ENCODE measurements around the gene LMX1B.

LMX1B gene

DNA sequence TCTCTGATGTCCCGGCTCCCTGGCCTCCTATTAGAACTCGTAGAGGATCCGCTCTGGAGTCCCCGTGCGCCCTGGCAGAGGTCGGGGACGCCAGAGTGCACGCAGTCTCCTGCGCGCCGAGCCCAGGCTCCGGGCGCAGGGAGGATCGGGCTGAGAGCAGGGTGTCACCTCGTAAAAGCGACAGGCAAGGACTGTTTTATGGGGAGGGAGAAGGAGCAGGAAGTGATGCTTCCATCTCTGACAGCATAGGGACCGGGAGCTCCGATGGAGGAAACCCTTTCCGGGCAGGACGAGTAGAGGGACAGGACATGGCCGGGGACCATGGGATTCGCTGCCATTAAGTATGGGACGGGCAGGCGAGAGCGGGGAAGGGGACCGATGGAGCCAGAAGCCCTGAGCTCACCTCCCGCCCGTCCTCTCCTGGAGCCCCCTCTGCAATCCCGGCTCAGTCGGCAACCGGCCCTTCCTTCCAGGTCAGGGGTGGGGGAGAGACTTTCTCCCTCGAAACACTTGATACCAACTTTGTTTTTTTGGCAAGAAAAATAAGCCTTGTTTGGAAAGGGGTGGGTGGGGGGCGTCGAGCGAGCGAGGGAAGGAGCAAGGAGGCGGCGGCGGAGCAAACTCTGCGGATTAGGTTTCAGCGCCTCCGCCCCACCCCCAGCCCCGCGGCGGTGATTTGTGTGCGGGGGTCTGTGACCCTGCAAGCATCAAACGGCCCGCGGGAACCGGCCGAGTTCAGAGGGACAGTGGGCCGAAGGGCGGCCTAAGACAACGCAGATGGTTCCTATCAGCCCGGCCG, 12.6 kb downstream of the LMX1B start:
- Histone ChIP-seq H4K20me1 (ENCODE audit: low read depth, low read length) (no peaks in the 10 kb centered on the region), H3K4me3 (ENCODE audit: insufficient read depth, low read length, poor library complexity, severe bottlenecking) (no peak overlapping the region)

DNA sequence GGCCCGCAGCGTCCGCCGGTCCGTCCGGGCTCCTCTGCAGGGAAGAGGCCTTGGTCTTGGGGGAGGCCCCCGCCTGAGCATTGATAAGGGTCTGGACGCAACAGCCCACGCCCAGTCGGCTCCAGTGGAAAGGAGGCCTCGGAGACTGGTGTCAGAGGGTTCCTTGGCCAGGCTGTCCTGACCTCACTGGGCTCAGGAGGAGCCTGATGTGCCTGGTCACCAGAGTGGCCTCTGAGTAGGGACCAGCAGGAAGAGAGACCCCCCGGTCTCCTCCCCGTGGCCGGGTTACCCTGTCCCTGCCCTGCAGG, 13.2 kb downstream of the LMX1B start:
- no peak overlapping the region for H2AFZ ChIP-seq (ENCODE audit: low read depth, low read length, severe bottlenecking)
- no peaks in the 10 kb centered on the region for H3K36me3 ChIP-seq (ENCODE audit: low read length)
- H3K4me2 ChIP-seq (ENCODE audit: low read depth, low read length, poor library complexity, severe bottlenecking): no peak overlapping the region
- H3K27ac ChIP-seq (ENCODE audit: low read depth, low read length): no peak overlapping the region
- no peak overlapping the region for H3K9ac ChIP-seq (ENCODE audit: low read length)
- H3K79me2 ChIP-seq (ENCODE audit: insufficient read depth, low read length): no peaks in the 10 kb centered on the region
- no peaks in the 10 kb centered on the region for H3K9me3 ChIP-seq (ENCODE audit: insufficient read depth, low read length)
- no peak overlapping the region for H3K4me3 ChIP-seq (ENCODE audit: insufficient read depth, low read length, poor library complexity, severe bottlenecking)
- H3F3A ChIP-seq (ENCODE audit: insufficient read depth): no peaks in the 10 kb centered on the region
- H3K27me3 ChIP-seq (ENCODE audit: low read length): no peaks in the 10 kb centered on the region
- no peaks in the 10 kb centered on the region for H3K9me2 ChIP-seq (replicated peaks; ENCODE audit: insufficient read depth, low read length)
- no peak for TF ChIP-seq EZH2phosphoT487 (conservative IDR thresholded peaks at IDR 0.05; ENCODE audit: low read length)
- TF ChIP-seq, protein P1, sequence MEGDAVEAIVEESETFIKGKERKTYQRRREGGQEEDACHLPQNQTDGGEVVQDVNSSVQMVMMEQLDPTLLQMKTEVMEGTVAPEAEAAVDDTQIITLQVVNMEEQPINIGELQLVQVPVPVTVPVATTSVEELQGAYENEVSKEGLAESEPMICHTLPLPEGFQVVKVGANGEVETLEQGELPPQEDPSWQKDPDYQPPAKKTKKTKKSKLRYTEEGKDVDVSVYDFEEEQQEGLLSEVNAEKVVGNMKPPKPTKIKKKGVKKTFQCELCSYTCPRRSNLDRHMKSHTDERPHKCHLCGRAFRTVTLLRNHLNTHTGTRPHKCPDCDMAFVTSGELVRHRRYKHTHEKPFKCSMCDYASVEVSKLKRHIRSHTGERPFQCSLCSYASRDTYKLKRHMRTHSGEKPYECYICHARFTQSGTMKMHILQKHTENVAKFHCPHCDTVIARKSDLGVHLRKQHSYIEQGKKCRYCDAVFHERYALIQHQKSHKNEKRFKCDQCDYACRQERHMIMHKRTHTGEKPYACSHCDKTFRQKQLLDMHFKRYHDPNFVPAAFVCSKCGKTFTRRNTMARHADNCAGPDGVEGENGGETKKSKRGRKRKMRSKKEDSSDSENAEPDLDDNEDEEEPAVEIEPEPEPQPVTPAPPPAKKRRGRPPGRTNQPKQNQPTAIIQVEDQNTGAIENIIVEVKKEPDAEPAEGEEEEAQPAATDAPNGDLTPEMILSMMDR (IDR thresholded peaks at IDR 0.05; ENCODE audit: insufficient read depth, low read length, poor library complexity, severe bottlenecking): no peak
- H4K20me1 ChIP-seq (ENCODE audit: low read depth, low read length): no peaks in the 10 kb centered on the region

More for the DNA sequence above, 12.6 kb downstream of the LMX1B start:
- Histone ChIP-seq H3F3A (ENCODE audit: insufficient read depth) (no peaks in the 10 kb centered on the region), H3K27ac (ENCODE audit: low read depth, low read length) (no peak overlapping the region), H3K9me2 (replicated peaks; ENCODE audit: insufficient read depth, low read length) (no peaks in the 10 kb centered on the region), H3K9ac (ENCODE audit: low read length) (no peak overlapping the region), H3K4me2 (ENCODE audit: low read depth, low read length, poor library complexity, severe bottlenecking) (no peak overlapping the region), H3K36me3 (ENCODE audit: low read length) (no peaks in the 10 kb centered on the region), H2AFZ (ENCODE audit: low read depth, low read length, severe bottlenecking) (no peak overlapping the region), H3K27me3 (ENCODE audit: low read length) (no peaks in the 10 kb centered on the region), H3K79me2 (ENCODE audit: insufficient read depth, low read length) (no peaks in the 10 kb centered on the region), H3K9me3 (ENCODE audit: insufficient read depth, low read length) (no peaks in the 10 kb centered on the region)
- TF ChIP-seq EZH2phosphoT487 (conservative IDR thresholded peaks at IDR 0.05; ENCODE audit: low read length): no peak
- TF ChIP-seq, protein P1 (IDR thresholded peaks at IDR 0.05; ENCODE audit: insufficient read depth, low read length, poor library complexity, severe bottlenecking): no peak

DNA sequence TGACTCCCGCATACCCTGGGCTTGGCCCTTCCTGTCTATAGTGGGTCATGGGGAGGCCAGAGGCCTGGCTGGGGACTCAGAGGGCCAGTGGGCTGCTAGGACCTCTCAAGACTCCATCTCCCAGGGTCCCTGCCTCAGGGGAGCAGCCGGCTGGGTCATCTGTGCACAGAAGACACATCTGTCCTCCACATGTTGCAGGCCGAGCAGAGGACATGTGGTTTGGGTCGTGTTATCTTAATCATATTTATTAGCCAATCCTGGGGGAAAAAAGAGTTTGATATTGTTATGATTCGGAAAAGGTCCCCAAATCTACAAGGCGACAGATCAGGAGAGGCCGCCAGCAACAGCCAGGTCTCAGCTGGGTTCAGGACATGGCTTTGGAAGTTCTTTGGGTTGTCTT, 14.4 kb downstream of the LMX1B start:
- H3K4me2 ChIP-seq (ENCODE audit: low read depth, low read length, poor library complexity, severe bottlenecking): no peak overlapping the region
- no peak overlapping the region for H2AFZ ChIP-seq (ENCODE audit: low read depth, low read length, severe bottlenecking)
- H3K27ac ChIP-seq (ENCODE audit: low read depth, low read length): no peak overlapping the region
- H3K9me2 ChIP-seq (replicated peaks; ENCODE audit: insufficient read depth, low read length): no peaks in the 10 kb centered on the region
- TF ChIP-seq EZH2phosphoT487 (conservative IDR thresholded peaks at IDR 0.05; ENCODE audit: low read length): no peak
- TF ChIP-seq, protein P1 (IDR thresholded peaks at IDR 0.05; ENCODE audit: insufficient read depth, low read length, poor library complexity, severe bottlenecking): no peak
- H3K27me3 ChIP-seq (ENCODE audit: low read length): no peaks in the 10 kb centered on the region
- no peaks in the 10 kb centered on the region for H3K79me2 ChIP-seq (ENCODE audit: insufficient read depth, low read length)
- H3K9ac ChIP-seq (ENCODE audit: low read length): no peak overlapping the region
- no peaks in the 10 kb centered on the region for H3K36me3 ChIP-seq (ENCODE audit: low read length)
- no peaks in the 10 kb centered on the region for H4K20me1 ChIP-seq (ENCODE audit: low read depth, low read length)
- H3K9me3 ChIP-seq (ENCODE audit: insufficient read depth, low read length): no peaks in the 10 kb centered on the region
- no peaks in the 10 kb centered on the region for H3F3A ChIP-seq (ENCODE audit: insufficient read depth)
- H3K4me3 ChIP-seq (ENCODE audit: insufficient read depth, low read length, poor library complexity, severe bottlenecking): no peak overlapping the region

Data from SU-DHL-6 (cell line).